GM19099 (cell line): ENCODE results near the gene IRGM.

Experiments used
- POLR2A ChIP-seq: IDR thresholded peaks from 3 replicates; pipeline ENCODE4 v1.6.1; 2011; ENCODE audit warnings: low read depth; ENCODE audit not compliant: insufficient read length; ENCODE audit errors: extremely low read depth

IRGM gene

GRCh38 chr5:150862070-150862469 lies 15.7 kb downstream of the IRGM start:
- TF ChIP-seq POLR2A: no peak

DNA sequence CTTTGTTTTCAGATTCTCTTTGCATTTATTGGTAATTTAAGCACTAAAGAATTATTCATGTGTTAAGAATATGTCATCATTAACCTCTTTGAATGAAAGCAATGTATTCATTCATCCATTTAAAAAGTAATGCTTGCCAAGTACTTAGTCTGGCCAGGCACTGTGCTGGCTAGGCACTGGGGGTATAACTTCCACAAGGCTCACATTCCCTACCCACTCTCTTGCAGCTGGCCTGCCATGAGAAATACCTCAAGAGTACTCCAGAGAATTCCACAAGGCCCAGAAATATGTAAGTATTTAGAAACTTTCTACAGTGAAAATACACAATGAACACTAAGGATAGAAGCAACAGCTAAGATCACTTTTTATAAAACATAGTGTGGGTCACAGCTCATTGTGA lies 33.0 kb downstream of the IRGM start:
- TF ChIP-seq POLR2A: no peak

DNA sequence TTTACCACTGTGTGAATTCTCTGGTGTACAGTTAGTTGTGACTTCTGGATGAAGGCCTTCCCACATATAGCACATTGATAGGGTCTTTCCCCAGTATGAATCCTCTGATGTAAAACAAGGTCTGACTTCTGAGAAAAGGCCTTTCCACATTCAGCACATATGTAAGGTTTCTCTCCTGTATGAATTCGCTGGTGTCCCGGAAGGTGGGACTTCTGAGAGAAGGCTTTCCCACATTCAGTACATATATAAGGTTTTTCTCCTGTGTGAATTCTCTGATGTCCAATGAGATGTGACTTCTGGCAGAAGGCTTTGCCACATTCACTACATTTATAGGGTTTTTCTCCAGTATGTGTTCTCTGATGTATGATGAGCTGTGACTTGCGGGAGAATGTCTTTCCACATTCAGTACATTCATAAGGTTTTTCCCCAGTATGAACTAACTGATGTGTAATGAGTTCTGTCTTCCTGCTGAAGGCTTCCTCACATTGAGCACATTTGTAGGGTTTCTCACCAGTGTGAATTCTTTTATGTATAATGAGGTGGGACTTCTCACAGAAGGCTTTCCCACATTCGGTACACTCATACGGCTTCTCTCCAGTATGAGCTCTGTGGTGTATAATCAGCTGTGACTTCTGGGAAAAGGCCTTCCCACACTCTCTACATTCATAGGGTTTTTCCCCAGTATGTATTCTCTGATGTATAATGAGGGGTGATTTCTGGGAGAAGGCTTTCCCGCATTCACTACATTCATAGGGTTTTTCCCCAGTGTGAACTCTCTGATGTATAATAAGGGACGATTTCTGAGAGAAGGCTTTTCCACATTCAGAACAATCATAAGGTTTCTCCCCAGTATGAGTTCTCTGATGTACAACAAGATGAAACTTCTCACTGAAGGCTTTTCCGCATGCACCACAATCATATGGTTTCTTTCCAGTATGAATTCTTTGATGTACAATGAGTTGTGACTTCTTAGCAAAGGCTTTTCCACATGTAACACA lies 49.4 kb downstream of the IRGM start:
- no peak for TF ChIP-seq POLR2A
